ENCODE measurements around the gene FRS3.

GRCh38 chr6:41736800-41737555, 42.7 kb downstream of the FRS3 start:
- TF ChIP-seq NCOA1 (IDR thresholded peaks at IDR 0.05; ENCODE audit: low read depth) (no peak), ZNF449 (CRISPR knock-in tag; IDR thresholded peaks at IDR 0.05) (no peak)
- TF ChIP-seq, protein P1, sequence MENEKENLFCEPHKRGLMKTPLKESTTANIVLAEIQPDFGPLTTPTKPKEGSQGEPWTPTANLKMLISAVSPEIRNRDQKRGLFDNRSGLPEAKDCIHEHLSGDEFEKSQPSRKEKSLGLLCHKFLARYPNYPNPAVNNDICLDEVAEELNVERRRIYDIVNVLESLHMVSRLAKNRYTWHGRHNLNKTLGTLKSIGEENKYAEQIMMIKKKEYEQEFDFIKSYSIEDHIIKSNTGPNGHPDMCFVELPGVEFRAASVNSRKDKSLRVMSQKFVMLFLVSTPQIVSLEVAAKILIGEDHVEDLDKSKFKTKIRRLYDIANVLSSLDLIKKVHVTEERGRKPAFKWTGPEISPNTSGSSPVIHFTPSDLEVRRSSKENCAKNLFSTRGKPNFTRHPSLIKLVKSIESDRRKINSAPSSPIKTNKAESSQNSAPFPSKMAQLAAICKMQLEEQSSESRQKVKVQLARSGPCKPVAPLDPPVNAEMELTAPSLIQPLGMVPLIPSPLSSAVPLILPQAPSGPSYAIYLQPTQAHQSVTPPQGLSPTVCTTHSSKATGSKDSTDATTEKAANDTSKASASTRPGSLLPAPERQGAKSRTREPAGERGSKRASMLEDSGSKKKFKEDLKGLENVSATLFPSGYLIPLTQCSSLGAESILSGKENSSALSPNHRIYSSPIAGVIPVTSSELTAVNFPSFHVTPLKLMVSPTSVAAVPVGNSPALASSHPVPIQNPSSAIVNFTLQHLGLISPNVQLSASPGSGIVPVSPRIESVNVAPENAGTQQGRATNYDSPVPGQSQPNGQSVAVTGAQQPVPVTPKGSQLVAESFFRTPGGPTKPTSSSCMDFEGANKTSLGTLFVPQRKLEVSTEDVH (IDR thresholded peaks at IDR 0.05; ENCODE audit: low read depth, partially characterized antibody) = no peak

All from K562 (cell line).